ENCODE data around the gene CYB561D1.

CYB561D1 gene

DNA sequence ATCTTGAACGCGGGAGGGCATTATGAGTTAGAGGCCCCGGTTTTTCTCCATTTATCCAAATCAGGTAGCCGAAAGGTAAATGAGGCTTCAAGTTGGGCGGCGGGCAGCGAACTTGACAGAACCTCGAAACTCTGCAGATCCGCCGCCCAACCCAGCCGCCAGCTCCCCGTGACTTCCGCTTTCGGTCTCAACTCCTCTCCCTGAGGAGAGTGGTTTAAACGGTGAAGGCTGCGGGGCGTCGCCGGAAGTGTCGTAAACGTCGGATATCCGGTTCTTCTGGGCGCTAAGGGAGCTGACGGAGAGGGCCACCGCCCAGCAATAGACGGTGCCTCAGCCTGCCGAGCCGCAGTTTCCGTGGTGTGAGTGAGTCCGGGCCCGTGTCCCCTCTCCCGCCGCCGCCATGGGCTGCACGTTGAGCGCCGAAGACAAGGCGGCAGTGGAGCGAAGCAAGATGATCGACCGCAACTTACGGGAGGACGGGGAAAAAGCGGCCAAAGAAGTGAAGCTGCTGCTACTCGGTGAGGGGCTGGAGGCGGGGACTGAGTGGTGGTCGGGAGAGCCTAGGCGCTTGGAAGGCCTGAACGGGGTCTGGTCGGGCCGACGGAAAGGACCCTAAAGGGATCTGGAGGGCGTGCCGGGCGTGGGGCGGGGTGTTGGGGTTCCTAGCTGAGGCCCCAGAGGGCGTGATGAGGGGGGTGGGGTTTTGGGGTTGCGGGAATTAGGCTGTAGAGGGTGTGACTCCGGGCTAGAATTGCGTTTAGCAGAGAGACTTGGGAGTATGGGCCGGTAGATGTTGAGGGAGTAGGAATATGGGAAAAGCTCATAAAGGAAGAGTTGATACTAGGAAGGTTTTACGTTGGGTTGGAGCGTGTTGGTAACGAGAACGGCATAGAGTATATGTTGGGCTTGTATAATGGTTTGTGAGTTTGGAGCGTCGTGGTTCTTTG is 54.7 kb downstream of the CYB561D1 start, which contains the start of gene GNAI3:
Gene GNAI3 (plus strand): TSS at position 295 of the 947 bp plus-strand sequence. CDS start 106 bp downstream, at position 401.
- TF ChIP-seq, protein P1, sequence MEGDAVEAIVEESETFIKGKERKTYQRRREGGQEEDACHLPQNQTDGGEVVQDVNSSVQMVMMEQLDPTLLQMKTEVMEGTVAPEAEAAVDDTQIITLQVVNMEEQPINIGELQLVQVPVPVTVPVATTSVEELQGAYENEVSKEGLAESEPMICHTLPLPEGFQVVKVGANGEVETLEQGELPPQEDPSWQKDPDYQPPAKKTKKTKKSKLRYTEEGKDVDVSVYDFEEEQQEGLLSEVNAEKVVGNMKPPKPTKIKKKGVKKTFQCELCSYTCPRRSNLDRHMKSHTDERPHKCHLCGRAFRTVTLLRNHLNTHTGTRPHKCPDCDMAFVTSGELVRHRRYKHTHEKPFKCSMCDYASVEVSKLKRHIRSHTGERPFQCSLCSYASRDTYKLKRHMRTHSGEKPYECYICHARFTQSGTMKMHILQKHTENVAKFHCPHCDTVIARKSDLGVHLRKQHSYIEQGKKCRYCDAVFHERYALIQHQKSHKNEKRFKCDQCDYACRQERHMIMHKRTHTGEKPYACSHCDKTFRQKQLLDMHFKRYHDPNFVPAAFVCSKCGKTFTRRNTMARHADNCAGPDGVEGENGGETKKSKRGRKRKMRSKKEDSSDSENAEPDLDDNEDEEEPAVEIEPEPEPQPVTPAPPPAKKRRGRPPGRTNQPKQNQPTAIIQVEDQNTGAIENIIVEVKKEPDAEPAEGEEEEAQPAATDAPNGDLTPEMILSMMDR (IDR thresholded peaks at IDR 0.05; ENCODE audit: borderline replicate concordance, insufficient read depth, low read depth, low read length) = no peak
- peak within 1 kb of the TSS; percentile 100 for H3K4me3 ChIP-seq (ENCODE audit: low read depth, low read length)
